ENCODE results near the gene ARHGAP24. TPM values are rescaled to one million over a fixed set of nuclear protein-coding genes. Genes with fewer than 3 reads are reported as not detected.
A peak's percentile ranks its signal among the peaks of the same experiment; 100 is the strongest.

ARHGAP24 gene
- total and polyA plus RNA-seq, 8 donors: 10.5 to 34.7 (median 17.1) TPM

DNA sequence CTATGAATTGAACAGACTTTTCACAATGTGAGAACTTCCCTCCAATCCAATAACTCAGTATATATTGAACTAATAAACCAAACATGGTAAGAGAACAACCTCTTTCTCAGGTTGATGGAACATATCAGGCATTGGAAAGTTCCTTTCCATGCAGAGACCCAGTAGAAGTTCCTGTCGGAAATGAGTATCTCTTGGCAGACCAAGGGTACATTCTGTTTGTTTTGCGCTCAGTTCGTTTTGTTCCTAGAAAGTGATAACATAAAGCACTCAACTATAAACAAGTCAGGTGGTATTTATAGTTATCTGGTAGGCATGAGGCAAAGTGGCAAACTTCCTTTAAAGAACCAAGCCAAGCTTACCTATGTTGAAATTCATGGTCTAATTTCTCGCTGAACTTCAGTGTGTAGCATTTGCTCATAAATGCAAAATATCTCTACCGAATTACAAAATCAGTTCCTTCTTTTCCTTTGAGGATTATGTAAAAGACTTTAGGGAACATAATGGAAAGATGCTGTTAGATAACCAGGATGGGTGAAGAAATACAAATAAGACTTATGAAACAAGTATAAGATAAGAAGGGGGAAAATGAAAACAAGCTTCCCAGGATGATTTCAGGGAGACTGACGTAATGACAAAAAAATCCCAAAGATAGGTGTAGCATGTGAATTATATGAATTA lies 120.3 kb downstream of the ARHGAP24 start:
- Histone ChIP-seq H3K36me3 (no peaks in the 10 kb centered on the region), H3K4me3 (peak overlapping the region in 1 of 4 donors; percentile 1), H3K9me3 (no peaks in the 10 kb centered on the region), H3K27ac (peak overlapping the region in 2 of 4 donors; percentile 30 to 38), H3K27me3 (no peaks in the 10 kb centered on the region), H3K4me1 (peaks cover 5 to 17% (median 10%) of the 10 kb centered on the region in 3 donors)
- WGBS, 2 donors: 34 to 38% methylated on average over 6 of the region's 6 CpGs
- peak; percentile 85 to 90 (median 86) for ATAC-seq
- FAIRE-seq: no peak
- peak in 2 of 6 donors; percentile 18 to 33 for DNase-seq
- TF ChIP-seq CTCF (IDR thresholded peaks at IDR 0.05): no peak
- intact Hi-C loops (cut with DNase I): no loop called here

DNA sequence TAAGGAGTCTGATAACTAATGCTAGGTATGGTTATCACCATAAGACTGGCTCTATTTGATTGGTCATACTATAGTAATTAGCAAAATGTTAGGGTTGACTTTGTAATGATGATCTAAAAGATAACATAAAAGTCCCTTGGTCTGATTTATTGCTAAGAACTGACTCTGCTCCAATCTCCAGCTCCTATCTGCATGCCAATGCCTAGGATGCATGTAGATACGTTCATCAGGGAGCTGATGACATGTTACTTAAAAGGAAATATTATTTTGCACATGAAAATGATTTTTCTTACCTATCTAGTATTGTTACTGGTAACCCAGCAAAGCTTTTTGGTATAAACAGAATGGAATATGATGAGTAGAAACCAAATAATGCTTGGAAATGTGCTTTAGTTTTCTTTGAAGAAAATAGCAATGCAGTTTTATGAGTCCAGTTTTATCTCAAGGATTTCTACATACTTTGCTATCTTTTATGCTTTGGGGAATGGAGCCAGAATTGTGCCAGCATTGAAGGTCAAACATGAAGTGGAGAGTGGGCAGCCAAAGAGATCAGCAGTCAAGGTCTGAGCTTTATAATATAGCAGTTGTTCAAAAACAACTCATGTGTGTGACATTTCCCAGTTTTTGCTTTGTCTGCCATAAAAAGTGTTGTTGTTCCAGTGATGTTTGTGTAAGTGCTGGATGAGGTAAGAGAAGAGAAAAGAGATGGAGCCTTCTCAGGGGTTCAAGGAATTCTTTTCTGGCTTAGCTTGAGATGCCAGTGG lies 121.0 kb downstream of the ARHGAP24 start:
- intact Hi-C loops (cut with DNase I): no loop called here
- TF ChIP-seq CTCF (IDR thresholded peaks at IDR 0.05): no peak
- DNase-seq (peak in 2 of 6 donors; percentile 15 to 65), ATAC-seq (peak; percentile 48 to 80 (median 75)), FAIRE-seq (no peak)
- WGBS, 2 donors: 22 to 31% methylated on average over 1 of the region's 1 CpG
- Histone ChIP-seq H3K27me3 (no peaks in the 10 kb centered on the region), H3K9me3 (no peaks in the 10 kb centered on the region), H3K4me1 (peaks cover 5 to 17% (median 10%) of the 10 kb centered on the region in 3 donors), H3K36me3 (no peaks in the 10 kb centered on the region), H3K27ac (peak overlapping the region in 2 of 4 donors; percentile 30 to 38), H3K4me3 (peak overlapping the region in 1 of 4 donors; percentile 1)

GRCh38 chr4:85598936-85599335 lies 124.0 kb downstream of the ARHGAP24 start:
- no peaks in the 10 kb centered on the region for H3K36me3 ChIP-seq
- peak; percentile 63 for FAIRE-seq
- intact Hi-C loops (cut with DNase I): no loop called here
- H3K27ac ChIP-seq: no peak overlapping the region
- DNase-seq: no peak
- 84 to 85% methylated on average over 1 of the region's 1 CpG for WGBS, 2 donors
- peaks cover 5 to 17% (median 10%) of the 10 kb centered on the region in 3 donors for H3K4me1 ChIP-seq
- no peak for ATAC-seq
- no peak overlapping the region for H3K4me3 ChIP-seq
- H3K27me3 ChIP-seq: no peaks in the 10 kb centered on the region
- H3K9me3 ChIP-seq: no peaks in the 10 kb centered on the region
- no peak for TF ChIP-seq CTCF (IDR thresholded peaks at IDR 0.05)

DNA sequence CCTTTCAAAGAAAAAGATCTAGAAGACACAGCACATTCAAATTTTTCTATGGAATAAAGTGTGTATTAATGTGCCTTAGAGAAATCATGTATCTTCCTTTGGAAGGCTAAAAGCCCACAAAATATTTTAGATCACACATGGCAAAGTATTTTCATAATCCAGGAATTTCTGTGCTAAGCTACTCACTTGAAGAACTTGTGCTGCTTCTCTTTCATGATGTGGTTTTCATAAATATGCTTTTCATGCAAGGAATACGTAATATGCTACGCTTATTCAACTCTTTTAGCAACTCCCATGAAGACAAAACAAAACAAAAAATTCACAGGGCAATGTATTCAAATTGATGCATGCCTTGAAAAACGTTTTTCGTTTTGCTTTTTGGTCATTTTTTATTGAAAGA lies 125.6 kb downstream of the ARHGAP24 start:
- Histone ChIP-seq H3K9me3 (no peaks in the 10 kb centered on the region), H3K27ac (no peak overlapping the region), H3K27me3 (no peaks in the 10 kb centered on the region), H3K4me3 (no peak overlapping the region), H3K4me1 (peaks cover 5 to 14% (median 8%) of the 10 kb centered on the region in 3 donors), H3K36me3 (no peaks in the 10 kb centered on the region)
- no peak for DNase-seq
- intact Hi-C loops (cut with DNase I): no loop called here
- WGBS, 2 donors: 80 to 88% methylated on average over 4 of the region's 4 CpGs
- no peak for ATAC-seq
- FAIRE-seq: no peak
- no peak for TF ChIP-seq CTCF (IDR thresholded peaks at IDR 0.05)
